HEK293T (cell line): Measurements from ENCODE around the gene TMEM131L.

ENCODE experiments used
- ARNT ChIP-seq: fragments of 450-650 bp; IDR thresholded peaks from 2 replicates; pipeline ENCODE4 v1.6.1; 2017; ENCODE audit warnings: mild to moderate bottlenecking
- BHLHE40 ChIP-seq: fragments of 450-650 bp; IDR thresholded peaks from 2 replicates; pipeline ENCODE4 v1.6.1; 2016; ENCODE audit warnings: mild to moderate bottlenecking, moderate library complexity, borderline replicate concordance
- ELF4 ChIP-seq: fragments of 450-650 bp; IDR thresholded peaks from 2 replicates; pipeline ENCODE4 v1.6.1; 2017; ENCODE audit warnings: antibody characterized with exemption
- FOXA1 ChIP-seq: fragments of 450-650 bp; IDR thresholded peaks from 2 replicates; pipeline ENCODE4 v1.6.1; 2016; ENCODE audit warnings: mild to moderate bottlenecking
- FOXM1 ChIP-seq: fragments of 450-650 bp; IDR thresholded peaks from 2 replicates; pipeline ENCODE4 v1.6.1; 2017; ENCODE audit warnings: mild to moderate bottlenecking, borderline replicate concordance
- HDGF ChIP-seq: fragments of 450-650 bp; IDR thresholded peaks from 2 replicates; pipeline ENCODE4 v1.6.1; 2017; ENCODE audit warnings: antibody characterized with exemption, borderline replicate concordance
- L3MBTL2 ChIP-seq: fragments of 450-650 bp; conservative IDR thresholded peaks from 2 replicates; pipeline ENCODE4 v1.6.1; 2016; ENCODE audit warnings: mild to moderate bottlenecking
- LEF1 ChIP-seq: fragments of 450-650 bp; IDR thresholded peaks from 2 replicates; pipeline ENCODE4 v1.6.1; 2017; ENCODE audit warnings: mild to moderate bottlenecking, borderline replicate concordance
- NFRKB ChIP-seq: fragments of 450-650 bp; IDR thresholded peaks from 2 replicates; pipeline ENCODE4 v1.6.1; 2016; ENCODE audit warnings: mild to moderate bottlenecking, moderate library complexity
- PKNOX1 ChIP-seq: fragments of 450-650 bp; IDR thresholded peaks from 2 replicates; pipeline ENCODE4 v1.6.1; 2016
- SP1 ChIP-seq: fragments of 450-650 bp; IDR thresholded peaks from 2 replicates; pipeline ENCODE4 v1.6.1; 2017
- SUZ12 ChIP-seq: fragments of 450-650 bp; IDR thresholded peaks from 2 replicates; pipeline ENCODE4 v1.6.1; 2016; ENCODE audit warnings: mild to moderate bottlenecking
- TARDBP ChIP-seq: fragments of 450-650 bp; IDR thresholded peaks from 2 replicates; pipeline ENCODE4 v1.6.1; 2016
- ZNF384 ChIP-seq: fragments of 450-650 bp; IDR thresholded peaks from 2 replicates; pipeline ENCODE4 v1.6.1; 2016

DNA sequence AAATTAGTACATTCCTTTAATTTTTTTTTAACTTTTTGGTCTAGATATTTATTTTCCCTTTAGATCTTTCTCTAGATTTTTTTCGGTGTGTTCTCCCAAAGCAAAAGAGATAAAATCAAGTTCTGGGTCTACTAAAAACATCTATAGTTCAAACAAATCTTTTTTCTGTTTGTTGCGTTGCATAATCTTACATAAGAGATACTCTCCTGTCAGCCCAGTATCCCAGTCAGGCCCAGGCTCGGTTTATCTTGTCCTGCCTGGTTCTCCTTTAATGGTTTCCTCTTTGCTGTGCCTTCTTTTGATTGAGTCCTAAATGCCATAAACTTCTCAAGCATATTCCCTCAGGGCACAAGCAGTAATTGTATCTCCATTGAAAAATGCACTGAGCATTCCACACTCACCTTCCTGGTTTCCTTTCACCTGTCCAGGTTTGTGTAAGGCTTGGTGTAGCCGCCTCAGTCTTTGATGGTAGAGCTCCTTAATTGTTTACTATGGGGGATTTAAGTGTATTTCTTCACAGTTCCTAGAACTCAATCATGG, 104.9 kb downstream of the TMEM131L start:
- TF ChIP-seq ZNF384 = no peak
- TF ChIP-seq FOXM1 = no peak
- no peak for TF ChIP-seq ARNT
- TF ChIP-seq SUZ12 = no peak
- no peak for TF ChIP-seq SP1
- no peak for TF ChIP-seq TARDBP
- no peak for TF ChIP-seq PKNOX1
- no peak for TF ChIP-seq FOXA1
- TF ChIP-seq ELF4 = no peak
- no peak for TF ChIP-seq BHLHE40
- no peak for TF ChIP-seq HDGF
- no peak for TF ChIP-seq LEF1
- no peak for TF ChIP-seq NFRKB
- TF ChIP-seq L3MBTL2 = no peak
